Ishikawa (cell line): Measurements from ENCODE around the gene SGTA.

Experiments used
- CEBPB ChIP-seq: IDR thresholded peaks from 2 replicates; pipeline ENCODE4 v1.6.1; 2012
- CREB1 ChIP-seq: IDR thresholded peaks from 2 replicates; pipeline ENCODE4 v1.6.1; 2012; ENCODE audit warnings: low read depth
- EGR1 ChIP-seq: IDR thresholded peaks from 2 replicates; pipeline ENCODE4 v1.6.1; 2012
- EP300 ChIP-seq: IDR thresholded peaks from 2 replicates; pipeline ENCODE4 v1.6.1; 2012; ENCODE audit warnings: borderline replicate concordance
- FOXM1 ChIP-seq: IDR thresholded peaks from 2 replicates; pipeline ENCODE4 v1.6.1; 2012; ENCODE audit warnings: low read depth, borderline replicate concordance
- NFIC ChIP-seq: IDR thresholded peaks from 2 replicates; pipeline ENCODE4 v1.6.1; 2012
- RAD21 ChIP-seq: IDR thresholded peaks from 2 replicates; pipeline ENCODE4 v1.6.1; 2012; ENCODE audit warnings: low read depth
- TAF1 ChIP-seq: IDR thresholded peaks from 2 replicates; pipeline ENCODE4 v1.6.1; 2012; ENCODE audit warnings: low read depth, mild to moderate bottlenecking
- TCF12 ChIP-seq: IDR thresholded peaks from 2 replicates; pipeline ENCODE4 v1.6.1; 2012; ENCODE audit warnings: low read depth
- TEAD4 ChIP-seq: IDR thresholded peaks from 2 replicates; pipeline ENCODE4 v1.6.1; 2012
- YY1 ChIP-seq: IDR thresholded peaks from 2 replicates; pipeline ENCODE4 v1.6.1; 2012; ENCODE audit warnings: low read depth
- ZBTB7A ChIP-seq: IDR thresholded peaks from 2 replicates; pipeline ENCODE4 v1.6.1; 2012; ENCODE audit warnings: low read depth
- TF ChIP-seq, protein P1 (sequence below): IDR thresholded peaks from 2 replicates; pipeline ENCODE4 v1.6.1; 2012; ENCODE audit warnings: low read depth, mild to moderate bottlenecking
- TF ChIP-seq, protein P2 (sequence below): IDR thresholded peaks from 2 replicates; pipeline ENCODE4 v1.6.1; 2012
- TF ChIP-seq, protein P3 (sequence below): IDR thresholded peaks from 2 replicates; pipeline ENCODE4 v1.6.1; 2012

The SGTA gene

DNA sequence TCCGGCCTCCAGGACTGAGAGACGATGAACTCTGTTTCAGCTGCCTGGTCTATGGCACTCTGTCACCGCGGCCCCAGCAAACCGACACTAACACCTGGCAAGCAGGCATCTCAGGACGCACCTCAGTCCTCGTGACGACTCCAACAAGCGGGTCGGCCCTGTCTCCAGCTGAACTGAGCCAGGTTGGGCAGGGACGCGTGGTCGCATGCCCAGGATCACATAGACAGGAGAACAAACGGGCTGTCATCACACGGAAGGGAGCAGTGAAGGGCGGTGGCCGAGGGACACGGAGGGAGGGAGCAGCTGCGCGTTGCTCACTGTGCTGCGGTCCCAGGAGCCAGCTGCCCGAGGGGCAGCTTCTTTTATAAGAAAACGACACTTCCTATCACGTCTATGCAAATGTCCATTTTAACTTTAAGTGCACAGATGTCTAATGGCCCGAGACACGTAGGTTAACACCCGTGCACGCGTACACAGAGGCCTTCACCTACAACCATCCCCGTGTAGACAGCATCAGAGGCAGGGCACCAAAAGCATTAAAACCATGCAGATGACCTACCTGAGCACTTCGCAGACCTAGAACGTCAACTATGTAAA, 8.9 kb downstream of the SGTA start:
- TF ChIP-seq RAD21 (no peak), EGR1 (no peak), ZBTB7A (no peak), YY1 (no peak), EP300 (no peak), CEBPB (no peak), TCF12 (no peak)
- TF ChIP-seq, protein P1, sequence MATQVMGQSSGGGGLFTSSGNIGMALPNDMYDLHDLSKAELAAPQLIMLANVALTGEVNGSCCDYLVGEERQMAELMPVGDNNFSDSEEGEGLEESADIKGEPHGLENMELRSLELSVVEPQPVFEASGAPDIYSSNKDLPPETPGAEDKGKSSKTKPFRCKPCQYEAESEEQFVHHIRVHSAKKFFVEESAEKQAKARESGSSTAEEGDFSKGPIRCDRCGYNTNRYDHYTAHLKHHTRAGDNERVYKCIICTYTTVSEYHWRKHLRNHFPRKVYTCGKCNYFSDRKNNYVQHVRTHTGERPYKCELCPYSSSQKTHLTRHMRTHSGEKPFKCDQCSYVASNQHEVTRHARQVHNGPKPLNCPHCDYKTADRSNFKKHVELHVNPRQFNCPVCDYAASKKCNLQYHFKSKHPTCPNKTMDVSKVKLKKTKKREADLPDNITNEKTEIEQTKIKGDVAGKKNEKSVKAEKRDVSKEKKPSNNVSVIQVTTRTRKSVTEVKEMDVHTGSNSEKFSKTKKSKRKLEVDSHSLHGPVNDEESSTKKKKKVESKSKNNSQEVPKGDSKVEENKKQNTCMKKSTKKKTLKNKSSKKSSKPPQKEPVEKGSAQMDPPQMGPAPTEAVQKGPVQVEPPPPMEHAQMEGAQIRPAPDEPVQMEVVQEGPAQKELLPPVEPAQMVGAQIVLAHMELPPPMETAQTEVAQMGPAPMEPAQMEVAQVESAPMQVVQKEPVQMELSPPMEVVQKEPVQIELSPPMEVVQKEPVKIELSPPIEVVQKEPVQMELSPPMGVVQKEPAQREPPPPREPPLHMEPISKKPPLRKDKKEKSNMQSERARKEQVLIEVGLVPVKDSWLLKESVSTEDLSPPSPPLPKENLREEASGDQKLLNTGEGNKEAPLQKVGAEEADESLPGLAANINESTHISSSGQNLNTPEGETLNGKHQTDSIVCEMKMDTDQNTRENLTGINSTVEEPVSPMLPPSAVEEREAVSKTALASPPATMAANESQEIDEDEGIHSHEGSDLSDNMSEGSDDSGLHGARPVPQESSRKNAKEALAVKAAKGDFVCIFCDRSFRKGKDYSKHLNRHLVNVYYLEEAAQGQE = no peak
- TF ChIP-seq, protein P2, sequence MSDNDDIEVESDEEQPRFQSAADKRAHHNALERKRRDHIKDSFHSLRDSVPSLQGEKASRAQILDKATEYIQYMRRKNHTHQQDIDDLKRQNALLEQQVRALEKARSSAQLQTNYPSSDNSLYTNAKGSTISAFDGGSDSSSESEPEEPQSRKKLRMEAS = no peak

DNA sequence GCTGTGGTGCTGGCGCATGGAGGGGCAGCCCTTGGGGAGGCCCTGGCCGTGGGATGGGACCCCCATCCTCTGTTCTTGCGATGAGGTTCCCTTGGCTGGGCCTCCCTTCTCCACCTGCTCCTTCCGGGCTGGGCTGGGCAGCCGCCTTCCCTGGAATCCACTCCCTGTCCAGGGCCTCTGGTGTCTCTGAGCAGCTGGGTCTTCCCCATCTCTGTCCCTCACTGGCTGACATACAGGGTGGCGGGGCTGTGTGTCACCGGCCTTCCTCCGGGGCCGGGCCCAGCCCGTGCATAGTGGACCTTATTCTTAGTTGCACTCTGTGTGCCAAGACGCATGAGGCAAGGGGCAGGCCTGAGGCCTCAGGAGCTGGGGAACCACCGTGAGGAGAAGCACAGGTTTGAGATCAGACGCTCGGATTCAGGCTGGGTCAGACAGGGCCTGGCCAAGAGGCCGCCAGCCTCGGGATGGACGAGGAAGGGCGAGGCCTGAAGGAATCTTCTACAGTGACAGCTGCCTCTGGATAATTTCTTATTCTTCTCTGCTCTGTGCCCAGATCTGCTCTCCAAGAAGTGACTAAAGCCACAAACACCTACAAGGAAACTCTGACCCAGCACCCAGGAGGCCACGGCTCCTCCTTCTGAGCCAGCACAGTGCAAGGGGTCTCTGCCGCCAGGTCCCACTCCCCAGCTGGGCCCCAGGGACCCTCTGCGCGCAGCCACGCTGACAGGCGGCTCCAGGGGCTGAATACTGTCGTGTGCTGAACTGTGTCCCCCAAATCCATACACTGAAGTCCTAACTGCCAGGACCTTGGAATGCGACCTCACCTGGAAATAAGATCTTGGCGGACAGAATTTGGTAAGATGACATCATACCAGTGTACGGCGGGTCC, 11.0 kb downstream of the SGTA start:
- TF ChIP-seq CREB1 (no peak), YY1 (no peak), EGR1 (no peak), CEBPB (no peak), FOXM1 (no peak)

DNA sequence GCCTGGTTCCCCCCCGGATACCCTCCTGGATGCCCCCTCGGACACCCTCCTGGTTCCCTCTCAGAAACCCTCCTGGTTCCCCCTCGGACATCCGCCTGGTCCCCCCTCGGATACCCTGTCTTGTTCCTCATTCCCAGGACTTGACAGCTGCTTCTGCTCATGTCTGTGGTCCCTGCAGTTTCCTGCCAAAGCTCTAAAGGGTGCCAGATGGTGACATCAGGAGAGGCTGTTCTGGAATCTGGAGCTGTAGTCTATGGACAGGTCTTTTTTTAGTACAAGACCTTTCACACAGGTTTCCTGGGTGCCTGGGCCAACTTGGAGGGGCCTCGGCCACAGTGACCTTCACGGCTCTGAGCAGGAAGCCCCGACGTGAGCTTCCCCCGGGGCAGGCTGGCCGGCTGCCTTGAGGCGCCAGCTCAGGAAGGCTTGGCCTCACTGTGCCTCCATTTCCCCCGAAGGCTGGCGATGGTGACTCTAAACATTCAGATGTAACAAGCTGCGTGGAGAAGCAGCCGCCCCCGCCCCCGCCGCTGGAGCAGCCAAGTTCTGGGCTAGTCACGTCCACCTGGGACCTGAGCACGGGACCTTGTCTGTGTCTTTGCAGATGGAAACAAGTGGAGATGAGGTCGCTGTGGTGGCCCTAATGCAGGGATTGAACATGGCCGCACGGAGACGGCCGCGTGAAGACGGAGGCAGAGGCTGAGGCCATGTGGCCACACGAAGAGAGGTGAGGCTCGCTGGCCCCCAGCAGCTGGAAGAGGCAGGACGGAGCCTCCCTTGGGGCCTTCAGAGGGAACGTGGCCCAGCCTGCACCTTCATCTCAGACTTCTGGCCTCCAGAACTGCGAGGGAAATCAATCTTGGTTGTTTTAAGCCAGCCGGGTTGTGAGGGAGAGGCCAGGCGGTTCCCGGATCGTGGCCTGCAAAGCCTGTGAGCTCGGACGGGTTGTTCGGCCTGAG, 12.7 kb downstream of the SGTA start:
- no peak for TF ChIP-seq RAD21
- no peak for TF ChIP-seq CREB1
- no peak for TF ChIP-seq TCF12
- no peak for TF ChIP-seq YY1
- no peak for TF ChIP-seq FOXM1
- no peak for TF ChIP-seq TAF1
- TF ChIP-seq, protein P2 = no peak
- no peak for TF ChIP-seq TEAD4
- TF ChIP-seq CEBPB = no peak
- TF ChIP-seq, protein P1 = no peak
- no peak for TF ChIP-seq EGR1
- TF ChIP-seq EP300 = no peak
- TF ChIP-seq NFIC = no peak
- TF ChIP-seq, protein P3, sequence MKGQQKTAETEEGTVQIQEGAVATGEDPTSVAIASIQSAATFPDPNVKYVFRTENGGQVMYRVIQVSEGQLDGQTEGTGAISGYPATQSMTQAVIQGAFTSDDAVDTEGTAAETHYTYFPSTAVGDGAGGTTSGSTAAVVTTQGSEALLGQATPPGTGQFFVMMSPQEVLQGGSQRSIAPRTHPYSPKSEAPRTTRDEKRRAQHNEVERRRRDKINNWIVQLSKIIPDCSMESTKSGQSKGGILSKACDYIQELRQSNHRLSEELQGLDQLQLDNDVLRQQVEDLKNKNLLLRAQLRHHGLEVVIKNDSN = no peak
- no peak for TF ChIP-seq ZBTB7A

DNA sequence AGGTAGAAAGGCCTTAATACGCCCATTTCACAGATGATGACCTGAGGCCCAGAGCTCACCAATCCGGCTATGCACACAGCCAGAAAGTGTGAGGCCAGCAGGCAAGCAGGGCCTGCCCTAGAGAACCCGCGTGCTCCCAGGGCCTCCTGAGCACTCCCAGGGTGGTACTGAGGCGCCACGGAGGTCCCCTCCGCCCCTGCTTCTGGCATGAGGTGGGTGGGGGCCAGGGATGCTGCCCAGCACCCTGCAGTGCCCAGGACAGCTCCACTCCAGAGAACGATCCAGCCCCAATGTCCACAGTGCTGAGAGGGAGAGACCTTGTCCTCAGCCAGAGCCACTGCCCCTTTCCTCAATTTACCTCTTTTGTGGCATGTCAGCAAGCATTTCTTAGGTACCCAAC, 13.9 kb downstream of the SGTA start:
- TF ChIP-seq, protein P3 = no peak
- TF ChIP-seq CREB1 (no peak), FOXM1 (no peak), RAD21 (no peak), YY1 (no peak), EGR1 (no peak), EP300 (no peak)
- TF ChIP-seq, protein P2 = no peak
